Body of pancreas (tissue), 4 donors: ENCODE measurements around the gene RAB1B.

Experiments used
- POLR2A ChIP-seq, 3 donors: fragments of 450-650 bp; IDR thresholded peaks; one replicate each; pipeline ENCODE4 v1.6.1; 2016; ENCODE audit warnings: antibody characterized with exemption in 3 of 3, mild to moderate bottlenecking in 2 of 3
- TF ChIP-seq, protein P1 (sequence below), 7 experiments: fragments of 450-650 bp in 4 of 7; fragments of 200-600 bp in 3 of 7; sonication (generic) in 3 of 7; IDR thresholded peaks; one replicate each; pipeline ENCODE4 v1.5.1; 2016 to 2019; ENCODE audit warnings: antibody characterized with exemption in 7 of 7

DNA sequence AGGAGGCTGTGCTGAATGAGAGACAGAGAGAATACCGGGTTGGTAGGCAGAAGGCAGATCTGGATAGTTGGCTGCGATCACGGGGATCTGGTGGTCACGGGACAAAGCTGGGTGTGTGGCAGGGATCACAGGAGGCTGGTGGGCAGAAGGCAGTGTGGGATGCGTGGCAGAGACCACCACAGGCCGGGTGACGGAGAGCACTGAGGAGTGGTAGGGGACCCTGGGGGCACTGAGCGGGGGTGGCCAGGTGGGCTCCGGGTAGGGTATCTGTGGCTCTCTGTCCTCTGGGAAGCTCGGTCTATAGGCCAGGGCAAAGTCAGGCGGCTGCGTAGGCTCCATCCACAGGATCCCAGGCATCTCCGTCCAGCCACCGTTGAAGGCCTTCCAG is 47.1 kb downstream of the RAB1B start:
- TF ChIP-seq, protein P1, sequence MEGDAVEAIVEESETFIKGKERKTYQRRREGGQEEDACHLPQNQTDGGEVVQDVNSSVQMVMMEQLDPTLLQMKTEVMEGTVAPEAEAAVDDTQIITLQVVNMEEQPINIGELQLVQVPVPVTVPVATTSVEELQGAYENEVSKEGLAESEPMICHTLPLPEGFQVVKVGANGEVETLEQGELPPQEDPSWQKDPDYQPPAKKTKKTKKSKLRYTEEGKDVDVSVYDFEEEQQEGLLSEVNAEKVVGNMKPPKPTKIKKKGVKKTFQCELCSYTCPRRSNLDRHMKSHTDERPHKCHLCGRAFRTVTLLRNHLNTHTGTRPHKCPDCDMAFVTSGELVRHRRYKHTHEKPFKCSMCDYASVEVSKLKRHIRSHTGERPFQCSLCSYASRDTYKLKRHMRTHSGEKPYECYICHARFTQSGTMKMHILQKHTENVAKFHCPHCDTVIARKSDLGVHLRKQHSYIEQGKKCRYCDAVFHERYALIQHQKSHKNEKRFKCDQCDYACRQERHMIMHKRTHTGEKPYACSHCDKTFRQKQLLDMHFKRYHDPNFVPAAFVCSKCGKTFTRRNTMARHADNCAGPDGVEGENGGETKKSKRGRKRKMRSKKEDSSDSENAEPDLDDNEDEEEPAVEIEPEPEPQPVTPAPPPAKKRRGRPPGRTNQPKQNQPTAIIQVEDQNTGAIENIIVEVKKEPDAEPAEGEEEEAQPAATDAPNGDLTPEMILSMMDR (IDR thresholded peaks at IDR 0.05) = no peak
- TF ChIP-seq POLR2A (IDR thresholded peaks at IDR 0.05) = no peak
